GM19025 (cell line): Measurements from ENCODE around the gene DOCK10.
A peak's percentile ranks its signal among the peaks of the same experiment; 100 is the strongest.

Source experiments
- ATAC-seq: cut with Tn5 transposase; IDR thresholded peaks from one replicate; pipeline ENCODE4 v1.9.1; 2021; ENCODE audit warnings: mild to moderate bottlenecking, low read depth, moderate library complexity; ENCODE audit not compliant: unreplicated experiment

The DOCK10 gene

DNA sequence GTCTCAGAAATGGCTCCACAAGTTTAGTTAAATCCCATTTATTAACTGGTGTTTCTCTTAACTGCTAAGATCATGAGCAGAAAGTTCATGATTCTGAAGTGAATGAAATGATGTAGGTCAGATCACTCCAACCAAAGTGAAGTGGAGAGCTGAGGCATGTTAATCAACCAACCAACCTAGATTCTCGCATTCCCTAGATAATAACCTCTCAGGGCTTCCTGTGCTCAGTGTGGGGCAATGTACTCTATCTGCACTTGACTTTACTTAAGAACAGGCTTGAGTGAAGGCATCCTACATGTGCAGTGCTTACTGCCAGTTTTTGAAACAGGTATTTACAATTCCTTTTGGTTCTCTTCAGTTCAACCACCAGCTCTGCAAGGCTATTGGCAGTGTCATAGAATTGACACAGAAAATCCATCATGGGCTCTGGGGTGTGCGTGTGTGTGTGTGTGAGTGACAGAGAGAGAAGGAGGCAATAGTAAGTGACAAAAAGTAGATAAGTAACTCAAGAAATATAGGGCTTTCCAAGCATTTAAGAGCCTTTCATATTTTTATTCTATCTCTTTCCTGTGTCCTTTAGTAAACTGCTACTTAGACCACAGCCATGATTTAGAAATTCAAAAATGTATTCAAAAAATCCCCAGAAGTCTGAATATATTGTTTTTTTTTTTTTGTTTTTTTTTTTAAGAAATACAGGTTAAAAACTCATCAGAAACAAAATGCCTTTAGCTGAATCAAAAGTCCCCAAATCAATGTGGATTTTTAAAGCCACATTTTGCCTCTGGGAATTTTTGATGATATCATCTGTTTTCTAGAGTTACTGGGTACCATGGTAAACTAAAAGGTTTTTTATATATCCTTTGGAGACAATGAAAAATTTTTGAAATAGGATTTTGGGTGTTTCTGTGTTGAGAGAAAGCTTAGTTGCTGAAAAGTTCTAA lies 28.6 kb downstream of the DOCK10 start:
- no peak for ATAC-seq

DNA sequence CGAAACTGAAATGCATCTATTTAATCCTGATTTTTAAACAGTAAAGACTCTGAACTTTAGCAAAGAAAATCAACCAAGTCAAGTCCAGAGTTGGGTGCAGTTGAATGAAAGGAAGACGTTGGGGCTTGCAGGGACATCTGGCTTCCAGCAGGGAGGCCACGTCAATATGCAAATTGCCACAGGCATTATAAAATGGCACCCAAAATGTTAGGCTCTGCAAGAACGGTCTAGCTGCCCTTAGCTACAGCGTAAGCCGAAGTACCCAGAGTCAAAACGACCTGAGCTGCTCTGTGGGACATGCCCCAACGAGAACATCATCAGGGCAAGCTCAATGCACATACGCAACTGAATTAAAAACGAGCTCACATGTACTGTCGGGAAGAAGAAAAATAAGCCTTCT lies 30.7 kb downstream of the DOCK10 start:
- no peak for ATAC-seq

DNA sequence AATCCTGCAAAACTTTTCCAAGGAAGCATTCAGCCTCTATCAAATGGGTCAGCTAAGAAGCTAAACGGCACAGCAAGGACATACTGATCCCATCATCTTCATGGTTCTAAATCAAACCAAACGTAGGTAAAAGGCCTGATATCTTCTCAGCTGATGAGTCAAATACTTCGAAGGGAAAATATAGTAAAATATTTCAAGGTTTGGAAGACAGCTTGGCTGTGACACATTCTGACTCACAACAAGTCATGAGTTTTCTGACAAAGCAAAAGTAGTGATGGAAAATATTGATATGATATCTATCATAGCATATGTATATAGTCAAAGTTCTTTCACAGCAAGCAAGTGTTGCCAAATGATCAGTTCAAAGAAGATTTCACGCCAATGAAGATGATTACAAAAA lies 31.5 kb downstream of the DOCK10 start:
- ATAC-seq, result no peak

DNA sequence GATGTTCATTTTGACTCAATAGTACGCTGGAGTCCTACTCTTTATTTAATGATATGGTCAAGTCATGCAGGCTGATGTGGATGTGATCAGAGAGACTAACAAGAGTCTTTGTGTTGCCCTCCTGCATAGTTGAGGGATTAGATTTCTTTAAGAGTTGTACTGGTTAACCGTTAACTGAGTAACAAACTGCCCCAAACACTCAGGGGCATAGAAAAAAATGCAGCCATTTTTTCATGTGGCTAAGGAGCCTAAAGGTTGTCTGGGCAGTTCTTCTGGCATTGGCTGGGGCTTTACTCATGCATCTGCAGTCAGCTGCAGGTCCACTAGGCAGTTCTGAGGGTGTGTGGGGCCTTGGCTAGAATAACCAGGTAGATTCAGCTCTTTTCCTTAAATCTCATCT lies 32.5 kb downstream of the DOCK10 start:
- ATAC-seq, result no peak

DNA sequence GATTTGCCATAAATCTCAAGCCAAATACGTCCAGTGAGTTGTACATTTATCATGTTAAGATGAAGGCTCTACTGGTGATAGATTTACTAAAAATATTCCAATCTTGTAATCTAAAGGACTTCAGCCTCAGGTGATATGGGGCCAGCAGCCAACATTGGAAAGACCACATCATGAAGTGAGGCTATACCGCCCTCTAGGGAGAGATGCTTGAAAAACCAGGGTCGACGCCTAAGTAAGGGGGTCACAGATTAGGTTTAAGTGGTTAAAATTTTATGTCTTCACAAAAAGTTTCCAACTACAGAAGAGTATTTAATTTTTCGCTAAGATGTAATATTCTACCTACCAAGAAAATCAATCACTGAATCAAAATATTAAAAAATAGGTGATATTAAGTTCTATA lies 33.3 kb downstream of the DOCK10 start:
- no peak for ATAC-seq

DNA sequence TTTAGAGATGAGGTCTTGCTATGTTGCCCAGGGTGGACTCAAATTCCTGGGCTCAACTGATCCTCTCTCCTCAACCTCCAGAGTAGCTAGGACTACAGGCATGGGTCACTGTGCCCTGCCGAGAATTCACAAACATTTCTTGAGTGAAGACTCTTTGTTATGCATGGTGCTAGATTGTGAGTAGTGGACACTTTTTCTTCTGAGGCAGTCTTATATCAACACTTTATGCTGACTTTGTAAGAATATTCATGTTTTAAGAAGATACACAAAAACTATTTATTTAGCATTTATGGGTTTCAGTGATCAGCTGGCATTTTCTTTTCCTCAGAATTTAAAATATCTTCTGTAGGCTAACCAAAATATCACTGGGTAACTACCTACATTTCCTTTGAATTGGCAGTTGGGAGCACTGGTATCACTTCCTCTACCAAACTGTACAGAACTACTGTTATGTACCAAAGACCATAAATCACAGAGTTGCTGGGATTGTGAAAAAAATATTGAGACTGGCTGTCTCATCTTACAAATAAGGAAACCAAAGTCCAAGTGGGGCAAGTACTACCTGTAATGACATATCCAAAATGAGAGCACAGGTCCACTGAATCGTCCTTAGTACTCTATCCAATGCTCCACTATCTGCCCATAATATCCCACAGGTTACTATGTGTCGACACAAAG lies 34.0 kb downstream of the DOCK10 start:
- no peak for ATAC-seq

DNA sequence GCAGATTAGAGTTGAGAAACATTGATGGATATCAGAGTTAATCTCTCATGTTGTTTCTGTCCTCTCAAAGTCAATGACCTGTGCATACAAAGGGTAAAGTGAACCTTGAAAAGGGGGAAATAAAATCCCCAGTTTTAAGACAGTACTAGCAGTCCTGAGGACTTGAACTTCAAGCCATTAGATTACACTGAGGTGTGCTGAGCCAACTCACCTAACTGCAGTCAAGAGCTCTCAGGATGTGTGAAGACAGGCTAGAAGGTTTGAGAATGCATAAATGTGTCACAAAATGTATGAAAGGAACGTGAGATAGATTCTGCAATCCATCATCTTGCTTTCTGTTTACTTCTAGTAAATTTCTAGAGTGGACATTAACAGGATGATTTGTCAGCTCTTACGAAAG lies 35.5 kb downstream of the DOCK10 start:
- ATAC-seq, result no peak

DNA sequence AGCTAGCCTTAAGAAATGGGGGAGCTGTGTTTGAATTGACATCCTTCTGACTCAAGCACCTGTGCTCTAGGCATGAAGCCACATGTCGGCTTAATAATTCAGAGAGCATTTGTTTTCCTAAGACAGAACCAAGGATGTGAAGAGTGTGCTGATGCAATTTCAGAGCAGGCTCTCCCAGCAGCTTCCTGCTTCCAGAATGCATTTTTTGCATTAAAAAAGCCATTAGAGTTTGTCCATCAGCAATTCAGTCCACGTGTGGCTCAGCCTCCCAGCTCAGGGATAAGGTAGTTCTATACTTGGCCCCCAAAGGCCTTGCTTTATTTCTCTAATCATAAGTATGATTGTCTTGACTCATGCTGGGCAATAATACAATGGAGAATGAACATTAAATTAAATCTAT lies 37.7 kb downstream of the DOCK10 start:
- ATAC-seq, result no peak

DNA sequence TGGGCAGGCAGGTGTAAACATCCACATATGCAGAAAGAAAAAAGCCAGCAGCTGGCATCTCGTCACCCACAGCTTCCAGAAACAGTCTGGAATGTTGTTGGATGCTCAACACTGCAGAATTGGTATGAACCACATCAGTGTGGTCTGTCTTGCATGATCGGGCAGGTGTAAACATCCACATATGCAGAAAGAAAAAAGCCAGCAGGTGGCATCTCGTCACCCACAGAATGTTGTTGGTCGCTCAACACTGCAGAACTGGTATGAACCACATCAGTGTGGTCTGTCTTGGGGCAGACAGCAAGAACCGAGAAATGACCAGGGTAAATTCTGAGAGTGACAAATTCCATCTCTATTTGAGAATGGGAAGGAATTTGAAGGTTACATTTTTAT lies 39.6 kb downstream of the DOCK10 start:
- peak; percentile 86 for ATAC-seq

DNA sequence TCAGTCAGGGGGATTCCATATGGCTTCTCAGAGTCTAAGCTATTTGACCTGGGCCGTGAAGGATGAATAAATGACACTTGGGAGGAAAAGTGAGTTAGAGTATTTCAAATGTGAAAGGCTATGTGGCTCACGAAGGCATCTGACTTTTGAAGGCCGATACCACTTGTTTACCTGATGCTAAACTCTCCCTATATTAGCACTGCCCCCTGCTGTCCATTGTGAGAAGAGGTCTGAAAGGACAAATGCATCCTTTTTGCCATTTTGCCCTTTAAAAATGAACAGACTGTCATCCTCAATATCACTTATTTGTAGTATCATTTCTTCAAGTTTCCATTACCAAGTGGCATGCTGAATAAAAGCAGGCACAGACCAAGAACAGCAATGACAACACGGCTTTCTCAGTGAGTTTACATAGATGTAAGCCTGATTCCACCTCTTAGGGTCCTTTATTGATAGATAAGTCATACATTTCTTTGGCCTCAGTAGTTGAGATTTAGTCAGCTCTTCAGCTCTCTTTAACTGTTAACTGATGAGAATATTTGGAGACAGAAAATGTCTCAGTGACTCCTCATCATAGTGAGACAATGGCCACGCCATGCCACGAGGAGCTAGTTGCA lies 40.1 kb downstream of the DOCK10 start:
- ATAC-seq, result peak; percentile 37

DNA sequence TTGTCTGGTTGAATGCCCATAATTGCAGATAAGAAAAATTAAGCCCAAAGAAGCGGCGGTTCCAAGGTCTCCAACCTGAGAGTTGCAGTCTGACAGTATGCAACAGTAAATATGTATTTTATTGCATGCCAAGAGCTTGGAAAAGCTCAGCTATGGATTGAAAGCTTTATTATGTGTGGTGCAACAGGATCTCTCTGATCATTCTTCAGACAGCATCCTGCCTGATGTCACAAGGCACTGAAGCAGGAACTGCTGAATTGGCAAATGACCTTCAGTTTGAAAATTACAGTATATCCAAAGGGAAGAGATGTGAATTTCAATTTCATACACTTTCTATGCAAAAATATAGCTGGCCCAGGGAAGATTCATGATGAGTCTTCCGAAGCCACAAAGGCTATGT lies 42.5 kb downstream of the DOCK10 start:
- no peak for ATAC-seq

DNA sequence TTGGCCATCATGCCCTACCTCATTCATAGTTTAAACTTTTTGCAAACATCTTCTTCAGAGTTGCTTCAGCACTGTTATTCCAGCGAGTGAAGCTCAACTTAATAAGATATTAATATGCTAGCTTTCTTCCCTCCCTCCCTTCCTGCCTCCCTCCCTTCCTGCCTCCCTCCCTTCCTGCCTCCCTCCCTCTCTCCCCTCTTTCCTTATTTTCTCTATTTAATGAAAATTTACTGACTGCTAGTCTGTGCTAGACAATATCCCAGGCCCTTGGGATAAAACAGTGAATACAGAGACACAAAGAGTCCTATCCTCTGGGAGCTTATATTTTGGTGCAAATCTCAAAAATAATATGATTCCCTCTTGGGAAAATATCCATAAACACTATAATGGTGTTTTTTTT lies 42.9 kb downstream of the DOCK10 start:
- ATAC-seq, result no peak

DNA sequence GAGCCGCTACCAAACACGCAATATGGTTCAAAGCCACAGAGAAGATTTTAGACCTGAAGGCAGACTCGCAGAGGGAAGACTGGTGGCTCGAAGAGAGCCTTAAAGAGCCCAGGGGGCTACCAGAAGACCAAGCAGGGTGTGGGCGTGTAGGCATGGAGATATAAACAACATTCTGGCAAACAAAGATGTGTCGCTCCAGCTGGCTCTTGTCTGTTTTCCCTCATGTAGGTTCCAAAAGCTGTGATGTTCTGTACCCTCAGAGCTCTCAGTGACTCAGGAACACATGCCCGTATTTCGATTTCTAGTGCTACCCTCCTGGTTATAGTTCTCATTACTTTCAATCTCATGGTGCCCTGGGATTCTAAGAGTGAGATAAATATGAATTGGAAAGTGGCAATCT lies 44.5 kb downstream of the DOCK10 start:
- no peak for ATAC-seq

DNA sequence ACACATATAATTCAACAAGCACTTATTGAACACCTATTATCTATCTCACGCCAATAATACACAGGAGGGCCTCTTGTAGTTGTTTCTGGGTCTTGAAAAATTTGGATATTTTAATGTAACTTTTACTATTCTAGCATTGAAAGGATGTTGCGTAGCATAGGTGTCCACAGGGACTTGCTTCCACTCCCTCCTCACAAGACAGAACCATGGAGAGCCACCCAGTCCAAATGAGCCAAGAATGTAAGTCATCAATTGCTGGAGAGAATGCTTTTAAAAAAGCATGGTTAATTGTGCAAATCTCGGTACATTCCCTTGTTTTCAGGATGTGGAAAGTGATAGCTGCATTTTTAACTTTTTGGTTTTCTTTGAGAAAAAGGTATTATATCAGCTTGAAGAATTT lies 46.8 kb downstream of the DOCK10 start:
- ATAC-seq, result no peak

DNA sequence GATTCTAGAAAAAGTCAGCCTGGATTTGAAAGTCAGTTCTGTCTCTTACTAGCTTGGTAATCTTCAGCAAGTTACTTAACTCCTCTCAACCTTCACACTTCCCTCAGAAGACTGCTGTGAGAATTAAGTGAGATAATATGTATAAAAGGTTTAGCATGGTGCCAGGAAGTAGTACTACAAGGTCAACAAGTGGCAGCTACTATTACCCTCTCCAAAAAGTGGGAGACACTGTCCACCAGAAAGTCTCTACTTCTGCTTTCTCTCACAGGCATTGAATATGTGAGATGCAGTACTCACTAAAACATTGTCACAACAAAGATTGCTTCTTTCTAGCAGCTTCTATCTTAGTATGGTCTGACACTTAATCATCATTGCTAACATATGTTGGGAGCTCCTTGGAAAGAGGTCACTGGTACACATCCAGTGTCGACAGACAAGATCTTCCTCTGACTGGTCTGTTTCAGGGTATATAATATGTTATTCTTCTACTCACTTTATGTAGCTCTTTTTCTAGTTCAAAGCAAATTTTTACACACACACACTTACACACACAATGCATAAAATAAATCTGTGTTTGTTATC lies 47.9 kb downstream of the DOCK10 start:
- no peak for ATAC-seq

DNA sequence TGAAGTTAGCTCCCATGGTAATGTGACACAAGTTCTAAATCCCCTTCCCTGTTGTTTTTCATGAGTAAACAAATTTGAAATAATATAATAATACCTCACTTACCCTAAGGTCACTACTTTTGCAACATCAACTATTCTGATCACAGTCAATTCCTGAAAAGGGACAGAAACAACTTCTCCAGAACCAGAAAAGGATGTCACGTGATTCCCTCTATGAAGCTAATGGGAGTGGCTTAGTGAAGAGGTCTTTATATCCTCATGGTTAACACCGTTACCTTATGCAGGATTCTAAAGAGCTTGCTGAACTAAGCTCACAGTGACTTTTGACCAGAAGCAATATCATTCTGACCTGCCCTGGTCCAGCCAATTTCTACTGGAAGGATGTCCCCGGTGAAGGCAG lies 51.6 kb downstream of the DOCK10 start:
- ATAC-seq, result no peak

DNA sequence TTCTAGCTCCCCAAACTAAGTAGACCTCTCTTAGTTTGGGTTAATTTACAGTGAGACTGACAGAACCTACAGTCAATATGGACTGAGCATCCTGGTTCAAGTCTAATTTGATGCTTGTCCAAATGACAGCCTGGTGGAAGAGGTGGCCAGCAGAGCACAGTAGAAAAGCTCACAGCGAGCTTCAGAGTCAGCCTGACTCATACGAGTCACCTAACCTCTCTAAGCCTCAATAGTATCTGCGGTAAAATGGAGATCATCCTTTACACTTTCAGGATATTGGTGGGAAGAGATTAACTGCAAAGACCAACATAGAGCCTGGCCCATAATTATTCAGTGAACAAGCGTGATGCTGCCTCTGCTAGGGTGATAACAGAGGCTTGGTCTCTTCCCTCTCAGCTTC lies 54.5 kb downstream of the DOCK10 start:
- ATAC-seq, result no peak

DNA sequence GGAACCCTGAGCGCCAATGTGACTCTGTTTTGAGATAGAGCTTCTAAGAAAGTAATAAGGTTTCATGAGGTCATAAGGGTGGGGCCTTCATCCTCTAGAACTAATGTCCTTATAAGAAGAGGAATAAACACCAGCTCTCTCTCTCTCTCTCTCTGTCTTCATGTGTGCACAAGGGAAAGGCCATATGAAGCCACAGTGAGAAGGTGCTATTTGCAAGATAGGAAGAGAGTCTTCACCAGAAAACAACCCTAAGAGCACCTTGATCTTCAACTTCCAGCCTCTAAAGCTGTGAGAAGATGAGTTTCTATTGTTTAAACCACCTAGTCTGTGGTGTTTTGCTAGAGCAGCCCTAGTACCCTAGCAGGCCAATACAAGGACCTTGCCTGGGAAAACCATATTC lies 55.8 kb downstream of the DOCK10 start:
- ATAC-seq, result no peak

DNA sequence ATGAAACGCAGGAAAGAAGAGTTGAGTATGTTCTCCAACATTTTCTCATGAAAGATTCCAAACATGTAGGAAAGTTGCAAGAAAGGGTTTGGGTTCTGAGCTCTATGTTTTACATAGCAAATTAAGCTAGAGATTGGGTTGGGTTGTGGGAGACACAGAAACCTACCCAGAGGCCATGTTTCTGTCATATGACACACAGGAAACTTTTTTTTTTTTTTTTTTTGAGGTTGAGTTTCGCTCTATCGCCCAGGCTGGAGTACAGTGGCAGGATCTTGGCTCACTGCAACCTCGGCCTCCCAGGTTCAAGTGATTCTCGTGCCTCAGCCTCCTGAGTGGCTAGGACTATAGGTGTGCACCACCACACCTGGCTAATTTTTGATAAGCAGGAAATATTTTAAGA lies 57.6 kb downstream of the DOCK10 start:
- ATAC-seq, result no peak

DNA sequence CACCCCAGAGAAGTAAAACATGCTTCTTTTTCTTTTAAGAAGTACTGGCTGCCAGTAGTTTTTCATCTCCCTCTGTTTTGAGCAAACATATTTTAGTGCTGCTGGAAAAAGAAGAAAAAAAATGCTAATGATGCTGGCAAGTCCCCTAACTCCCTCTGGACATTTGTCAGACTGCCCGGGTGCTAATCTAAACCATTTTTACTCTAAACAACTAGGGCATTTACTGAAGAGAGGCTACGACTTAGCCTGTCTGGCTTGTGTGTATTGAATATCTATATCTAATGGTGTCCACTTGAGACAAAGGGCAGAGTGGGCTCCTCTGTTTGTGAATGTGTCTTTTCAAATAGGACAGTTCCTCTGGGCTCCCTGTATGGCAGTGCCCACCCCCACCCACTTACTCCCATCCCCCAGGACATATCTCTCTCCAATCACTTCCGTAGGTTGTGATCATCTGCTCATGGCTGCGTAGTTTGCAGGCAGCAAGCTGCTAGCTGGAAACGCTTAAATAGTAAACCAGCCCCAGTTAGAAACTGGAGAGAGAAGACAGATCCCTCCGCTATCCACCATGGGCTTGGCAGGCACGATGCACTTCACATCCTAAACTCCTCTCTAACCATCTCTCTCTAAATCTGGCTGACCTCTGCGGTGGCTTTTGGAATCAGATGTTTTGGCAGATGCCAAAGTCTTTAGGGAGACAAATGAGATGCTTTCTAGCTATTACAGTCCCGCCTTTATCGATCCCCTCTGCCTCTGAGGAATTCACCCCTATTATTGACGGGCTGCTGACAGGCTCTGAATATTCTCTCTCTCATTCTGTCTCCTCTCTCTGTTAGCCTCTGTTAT lies 58.3 kb downstream of the DOCK10 start:
- ATAC-seq, result no peak
